Measurements from ENCODE around the gene TTI1.

DNA sequence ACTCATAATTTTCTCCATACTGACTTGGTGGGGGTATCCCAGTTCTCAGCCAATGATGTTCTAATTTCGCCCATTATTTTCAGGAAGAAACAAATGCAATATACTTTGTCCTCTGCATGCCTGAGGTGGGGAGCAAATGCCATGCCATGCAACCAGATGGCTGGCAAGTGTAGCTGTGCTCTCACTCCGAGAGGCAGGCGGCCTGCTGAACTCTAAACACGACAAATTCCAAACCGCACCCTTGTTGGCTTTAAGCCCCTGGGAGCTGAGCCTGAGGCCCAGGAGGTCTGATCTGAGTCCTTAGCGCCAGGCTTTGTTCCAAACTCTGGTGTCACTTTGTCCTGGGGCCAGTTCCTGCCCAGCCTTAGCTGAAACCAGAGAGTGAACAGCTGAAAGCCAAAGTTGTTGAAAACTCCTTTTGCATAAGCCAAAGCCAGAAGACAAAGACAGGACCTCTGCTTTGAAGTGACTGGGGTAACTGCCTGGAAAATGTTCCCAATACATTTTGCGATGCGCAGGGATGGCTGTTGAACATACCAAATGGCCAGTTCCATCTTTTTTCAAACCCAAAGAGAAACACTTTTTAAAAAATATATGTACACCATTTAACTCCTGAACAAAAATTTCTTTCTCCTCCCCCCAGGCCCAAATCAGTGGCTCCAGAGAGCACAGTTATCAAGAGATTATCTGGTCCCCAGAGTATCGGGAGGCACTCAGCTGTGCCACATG is 46.2 kb downstream of the TTI1 start:
- TF ChIP-seq, protein P1, sequence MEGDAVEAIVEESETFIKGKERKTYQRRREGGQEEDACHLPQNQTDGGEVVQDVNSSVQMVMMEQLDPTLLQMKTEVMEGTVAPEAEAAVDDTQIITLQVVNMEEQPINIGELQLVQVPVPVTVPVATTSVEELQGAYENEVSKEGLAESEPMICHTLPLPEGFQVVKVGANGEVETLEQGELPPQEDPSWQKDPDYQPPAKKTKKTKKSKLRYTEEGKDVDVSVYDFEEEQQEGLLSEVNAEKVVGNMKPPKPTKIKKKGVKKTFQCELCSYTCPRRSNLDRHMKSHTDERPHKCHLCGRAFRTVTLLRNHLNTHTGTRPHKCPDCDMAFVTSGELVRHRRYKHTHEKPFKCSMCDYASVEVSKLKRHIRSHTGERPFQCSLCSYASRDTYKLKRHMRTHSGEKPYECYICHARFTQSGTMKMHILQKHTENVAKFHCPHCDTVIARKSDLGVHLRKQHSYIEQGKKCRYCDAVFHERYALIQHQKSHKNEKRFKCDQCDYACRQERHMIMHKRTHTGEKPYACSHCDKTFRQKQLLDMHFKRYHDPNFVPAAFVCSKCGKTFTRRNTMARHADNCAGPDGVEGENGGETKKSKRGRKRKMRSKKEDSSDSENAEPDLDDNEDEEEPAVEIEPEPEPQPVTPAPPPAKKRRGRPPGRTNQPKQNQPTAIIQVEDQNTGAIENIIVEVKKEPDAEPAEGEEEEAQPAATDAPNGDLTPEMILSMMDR (IDR thresholded peaks at IDR 0.05): no peak
- TF ChIP-seq CHD2 (IDR thresholded peaks at IDR 0.05; ENCODE audit: low read length, partially characterized antibody): no peak
- no peak for TF ChIP-seq ELF1 (IDR thresholded peaks at IDR 0.05)
- TF ChIP-seq POLR2AphosphoS5 (IDR thresholded peaks at IDR 0.05; ENCODE audit: low read depth, low read length): no peak
- TF ChIP-seq, protein P2, sequence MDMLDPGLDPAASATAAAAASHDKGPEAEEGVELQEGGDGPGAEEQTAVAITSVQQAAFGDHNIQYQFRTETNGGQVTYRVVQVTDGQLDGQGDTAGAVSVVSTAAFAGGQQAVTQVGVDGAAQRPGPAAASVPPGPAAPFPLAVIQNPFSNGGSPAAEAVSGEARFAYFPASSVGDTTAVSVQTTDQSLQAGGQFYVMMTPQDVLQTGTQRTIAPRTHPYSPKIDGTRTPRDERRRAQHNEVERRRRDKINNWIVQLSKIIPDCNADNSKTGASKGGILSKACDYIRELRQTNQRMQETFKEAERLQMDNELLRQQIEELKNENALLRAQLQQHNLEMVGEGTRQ (IDR thresholded peaks at IDR 0.05; ENCODE audit: borderline replicate concordance, low read depth, low read length): no peak
- no peak for TF ChIP-seq RXRA (IDR thresholded peaks at IDR 0.05; ENCODE audit: borderline replicate concordance, low read depth)
- no peak for TF ChIP-seq ZBTB33 (IDR thresholded peaks at IDR 0.05; ENCODE audit: borderline replicate concordance, low read depth)
- no peak for TF ChIP-seq JUND (IDR thresholded peaks at IDR 0.05)
- TF ChIP-seq MEF2A (IDR thresholded peaks at IDR 0.05; ENCODE audit: borderline replicate concordance, low read depth): no peak
- no peak for TF ChIP-seq NFIC (IDR thresholded peaks at IDR 0.05; ENCODE audit: borderline replicate concordance)
- TF ChIP-seq RCOR1 (IDR thresholded peaks at IDR 0.05; ENCODE audit: low read length): peak; percentile 73
